Activated T-helper 1 cell treated with Interleukin-2 at 50 U/mL for 16 hours (primary cell): ENCODE data around the gene PCDHA2.
"Not testable (repeated sequence)": the region's sequence is repeated elsewhere in the genome, so short reads cannot be mapped to it uniquely, and the experiment has no call there.

ENCODE experiments used
- DNase-seq: peaks from one replicate; pipeline ENCODE4 v3.0.0-alpha.2; 2020; ENCODE audit warnings: low read depth

Gene PCDHA2

DNA sequence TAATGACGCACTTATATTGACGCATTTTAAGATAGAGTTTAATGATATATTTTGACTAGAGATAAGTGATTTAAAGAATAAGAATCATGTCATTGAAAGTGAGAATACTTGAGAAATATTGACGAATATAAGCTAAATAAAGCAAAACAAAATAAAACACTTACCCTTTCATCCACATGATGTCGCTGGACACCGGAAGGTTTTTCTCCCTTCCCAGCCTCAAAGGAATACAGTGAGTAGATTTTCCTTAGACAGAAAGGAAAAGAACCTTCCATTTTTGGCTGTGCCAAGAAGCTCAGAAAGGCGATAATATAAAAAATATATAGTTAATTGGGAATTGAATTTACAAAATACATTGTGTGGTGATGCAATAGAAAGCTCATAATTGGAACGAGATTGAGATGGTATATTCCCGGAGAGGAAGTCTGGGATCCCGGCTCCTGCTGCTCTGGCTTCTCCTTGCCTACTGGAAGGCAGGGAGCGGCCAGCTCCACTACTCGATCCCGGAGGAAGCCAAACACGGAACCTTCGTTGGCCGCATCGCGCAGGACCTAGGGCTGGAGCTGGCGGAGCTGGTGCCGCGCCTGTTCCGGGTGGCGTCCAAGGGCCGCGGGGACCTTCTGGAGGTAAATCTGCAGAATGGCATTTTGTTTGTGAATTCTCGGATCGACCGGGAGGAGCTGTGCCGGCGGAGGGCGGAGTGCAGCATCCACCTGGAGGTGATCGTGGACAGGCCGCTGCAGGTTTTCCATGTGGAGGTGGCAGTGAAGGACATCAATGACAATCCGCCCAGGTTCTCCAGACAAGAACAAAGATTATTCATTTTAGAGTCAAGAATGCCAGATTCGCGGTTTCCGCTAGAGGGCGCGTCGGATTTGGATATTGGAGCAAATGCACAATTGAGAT is 27.0 kb downstream of the PCDHA2 start, which contains the start of gene PCDHA5:
PCDHA5 (plus strand) TSS at position 239 of the 906 bp plus-strand sequence.
- DNase-seq, result no peak

DNA sequence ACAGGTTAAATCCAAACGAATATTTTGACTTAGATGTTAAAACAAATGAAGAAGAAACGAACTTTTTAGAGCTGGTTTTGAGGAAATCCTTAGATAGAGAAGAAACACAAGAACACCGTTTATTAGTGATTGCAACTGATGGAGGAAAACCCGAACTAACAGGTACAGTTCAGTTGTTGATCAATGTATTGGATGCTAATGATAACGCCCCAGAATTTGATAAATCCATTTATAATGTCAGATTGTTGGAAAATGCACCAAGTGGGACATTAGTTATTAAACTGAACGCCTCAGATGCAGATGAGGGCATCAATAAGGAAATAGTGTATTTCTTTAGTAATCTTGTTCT is 27.6 kb downstream of the PCDHA2 start:
- no peak for DNase-seq

DNA sequence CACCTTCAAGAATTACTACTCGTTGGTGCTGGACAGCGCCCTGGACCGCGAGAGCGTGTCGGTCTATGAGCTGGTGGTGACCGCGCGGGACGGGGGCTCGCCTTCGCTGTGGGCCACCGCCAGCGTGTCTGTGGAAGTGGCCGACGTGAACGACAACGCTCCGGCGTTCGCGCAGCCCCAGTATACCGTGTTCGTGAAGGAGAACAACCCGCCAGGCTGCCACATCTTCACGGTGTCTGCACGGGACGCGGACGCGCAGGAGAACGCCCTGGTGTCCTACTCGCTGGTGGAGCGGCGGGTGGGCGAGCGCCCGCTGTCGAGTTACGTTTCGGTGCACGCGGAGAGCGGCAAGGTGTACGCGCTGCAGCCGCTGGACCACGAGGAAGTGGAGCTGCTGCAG is 28.3 kb downstream of the PCDHA2 start:
- DNase-seq, result not testable (repeated sequence)

DNA sequence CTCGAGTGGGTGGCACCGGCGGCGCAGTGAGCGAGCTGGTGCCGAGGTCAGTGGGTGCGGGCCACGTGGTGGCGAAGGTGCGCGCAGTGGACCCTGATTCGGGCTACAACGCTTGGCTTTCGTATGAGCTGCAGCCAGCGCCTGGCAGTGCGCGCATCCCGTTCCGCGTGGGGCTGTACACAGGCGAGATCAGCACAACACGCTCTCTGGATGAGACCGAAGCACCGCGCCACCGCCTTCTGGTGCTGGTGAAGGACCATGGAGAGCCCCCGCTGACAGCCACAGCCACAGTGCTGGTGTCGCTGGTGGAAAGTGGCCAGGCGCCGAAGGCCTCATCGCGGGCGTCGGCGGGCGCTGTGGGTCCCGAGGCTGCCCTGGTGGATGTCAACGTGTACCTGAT is 28.8 kb downstream of the PCDHA2 start:
- DNase-seq, result no peak

DNA sequence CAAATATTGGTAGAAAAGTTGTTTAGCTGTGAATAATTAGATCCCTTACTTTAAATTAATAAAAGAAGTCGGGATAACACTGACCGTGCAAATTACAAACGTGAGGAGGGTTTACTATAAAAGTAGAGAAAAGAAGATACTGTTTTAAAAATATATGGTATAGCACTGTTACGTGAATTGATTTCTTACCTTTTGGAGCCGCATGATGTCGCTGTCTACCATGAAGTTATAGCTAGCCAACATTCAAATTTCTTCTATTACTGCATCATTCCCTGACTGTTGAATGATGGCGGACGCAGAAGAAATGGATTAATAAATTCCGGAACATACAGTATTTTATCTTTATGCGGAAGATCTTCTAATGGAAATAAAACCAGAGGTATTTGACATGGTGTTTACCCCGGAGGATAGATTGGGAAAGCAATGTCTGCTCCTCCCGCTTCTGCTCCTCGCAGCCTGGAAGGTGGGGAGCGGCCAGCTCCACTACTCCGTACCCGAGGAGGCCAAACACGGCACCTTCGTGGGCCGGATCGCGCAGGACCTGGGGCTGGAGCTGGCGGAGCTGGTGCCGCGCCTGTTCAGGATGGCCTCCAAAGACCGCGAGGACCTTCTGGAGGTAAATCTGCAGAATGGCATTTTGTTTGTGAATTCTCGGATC is 33.2 kb downstream of the PCDHA2 start, which contains the start of gene PCDHA6:
PCDHA6 (plus strand) TSS at position 257 of the 658 bp plus-strand sequence; CDS start at position 389, 132 bp downstream.
- no peak for DNase-seq

DNA sequence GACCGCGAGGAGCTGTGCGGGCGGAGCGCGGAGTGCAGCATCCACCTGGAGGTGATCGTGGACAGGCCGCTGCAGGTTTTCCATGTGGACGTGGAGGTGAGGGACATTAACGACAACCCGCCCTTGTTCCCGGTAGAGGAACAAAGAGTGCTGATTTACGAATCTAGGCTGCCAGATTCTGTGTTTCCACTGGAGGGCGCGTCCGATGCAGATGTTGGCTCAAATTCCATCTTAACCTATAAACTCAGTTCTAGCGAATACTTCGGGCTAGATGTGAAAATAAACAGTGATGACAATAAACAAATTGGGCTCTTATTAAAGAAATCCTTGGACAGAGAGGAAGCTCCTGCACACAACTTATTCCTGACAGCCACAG is 33.7 kb downstream of the PCDHA2 start:
- DNase-seq, result no peak

DNA sequence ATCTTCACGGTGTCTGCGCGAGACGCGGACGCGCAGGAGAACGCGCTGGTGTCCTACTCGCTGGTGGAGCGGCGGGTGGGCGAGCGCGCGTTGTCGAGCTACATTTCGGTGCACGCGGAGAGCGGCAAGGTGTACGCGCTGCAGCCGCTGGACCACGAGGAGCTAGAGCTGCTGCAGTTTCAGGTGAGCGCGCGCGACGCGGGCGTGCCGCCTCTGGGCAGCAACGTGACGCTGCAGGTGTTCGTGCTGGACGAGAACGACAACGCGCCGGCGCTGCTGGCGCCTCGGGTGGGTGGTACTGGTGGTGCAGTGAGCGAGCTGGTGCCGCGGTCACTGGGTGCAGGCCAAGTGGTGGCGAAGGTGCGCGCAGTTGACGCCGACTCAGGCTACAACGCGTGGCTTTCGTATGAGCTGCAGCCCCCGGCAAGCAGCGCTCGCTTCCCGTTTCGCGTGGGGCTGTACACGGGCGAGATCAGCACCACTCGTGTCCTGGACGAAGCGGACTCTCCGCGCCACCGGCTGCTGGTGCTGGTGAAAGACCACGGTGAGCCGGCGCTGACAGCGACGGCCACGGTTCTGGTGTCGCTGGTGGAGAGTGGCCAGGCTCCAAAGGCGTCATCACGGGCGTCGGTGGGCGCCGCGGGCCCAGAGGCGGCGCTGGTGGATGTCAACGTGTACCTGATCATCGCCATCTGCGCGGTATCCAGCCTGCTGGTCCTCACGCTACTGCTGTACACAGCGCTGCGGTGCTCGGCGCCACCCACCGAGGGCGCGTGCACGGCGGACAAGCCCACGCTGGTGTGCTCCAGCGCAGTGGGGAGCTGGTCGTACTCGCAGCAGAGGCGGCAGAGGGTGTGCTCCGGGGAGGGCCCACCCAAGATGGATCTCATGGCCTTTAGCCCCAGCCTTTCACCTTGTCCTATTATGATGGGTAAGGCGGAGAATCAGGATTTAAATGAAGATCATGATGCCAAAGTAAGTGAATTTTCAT is 35.2 kb downstream of the PCDHA2 start:
- DNase-seq, result not testable (repeated sequence)

DNA sequence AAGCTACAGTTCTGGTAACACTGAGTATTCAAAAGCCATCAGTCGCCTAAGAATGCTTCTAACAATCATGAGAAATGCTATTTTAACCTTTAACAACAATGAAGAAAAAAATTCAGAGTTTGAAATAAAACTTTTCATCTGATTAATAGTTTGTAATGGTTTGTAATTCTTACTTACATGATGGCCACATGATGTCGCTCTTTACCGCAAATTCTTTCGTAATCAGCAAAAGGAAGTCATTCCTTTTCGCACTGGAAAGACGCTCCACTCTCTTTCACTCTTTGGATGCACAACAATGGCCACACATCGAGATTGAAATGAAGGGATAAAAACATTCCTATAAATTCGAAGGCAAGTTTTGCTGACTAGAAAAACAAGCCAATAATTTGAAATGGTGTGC is 39.3 kb downstream of the PCDHA2 start, which contains the start of gene PCDHA7:
PCDHA7 (plus strand) TSS at position 277 of the 400 bp plus-strand sequence; CDS start at position 392, 115 bp downstream.
- no peak for DNase-seq

DNA sequence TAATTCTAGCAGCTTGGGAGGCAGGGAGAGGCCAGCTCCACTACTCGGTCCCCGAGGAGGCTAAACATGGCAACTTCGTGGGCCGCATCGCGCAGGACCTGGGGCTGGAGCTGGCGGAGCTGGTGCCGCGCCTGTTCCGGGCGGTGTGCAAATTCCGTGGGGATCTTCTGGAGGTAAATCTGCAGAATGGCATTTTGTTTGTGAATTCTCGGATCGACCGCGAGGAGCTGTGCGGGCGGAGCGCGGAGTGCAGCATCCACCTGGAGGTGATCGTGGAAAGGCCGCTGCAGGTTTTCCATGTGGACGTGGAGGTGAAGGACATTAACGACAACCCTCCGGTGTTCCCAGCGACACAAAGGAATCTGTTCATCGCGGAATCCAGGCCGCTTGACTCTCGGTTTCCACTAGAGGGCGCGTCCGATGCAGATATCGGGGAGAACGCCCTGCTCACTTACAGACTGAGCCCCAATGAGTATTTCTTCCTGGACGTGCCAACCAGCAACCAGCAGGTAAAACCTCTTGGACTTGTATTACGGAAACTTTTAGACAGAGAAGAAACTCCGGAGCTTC is 39.9 kb downstream of the PCDHA2 start:
- DNase-seq, result not testable (repeated sequence)

DNA sequence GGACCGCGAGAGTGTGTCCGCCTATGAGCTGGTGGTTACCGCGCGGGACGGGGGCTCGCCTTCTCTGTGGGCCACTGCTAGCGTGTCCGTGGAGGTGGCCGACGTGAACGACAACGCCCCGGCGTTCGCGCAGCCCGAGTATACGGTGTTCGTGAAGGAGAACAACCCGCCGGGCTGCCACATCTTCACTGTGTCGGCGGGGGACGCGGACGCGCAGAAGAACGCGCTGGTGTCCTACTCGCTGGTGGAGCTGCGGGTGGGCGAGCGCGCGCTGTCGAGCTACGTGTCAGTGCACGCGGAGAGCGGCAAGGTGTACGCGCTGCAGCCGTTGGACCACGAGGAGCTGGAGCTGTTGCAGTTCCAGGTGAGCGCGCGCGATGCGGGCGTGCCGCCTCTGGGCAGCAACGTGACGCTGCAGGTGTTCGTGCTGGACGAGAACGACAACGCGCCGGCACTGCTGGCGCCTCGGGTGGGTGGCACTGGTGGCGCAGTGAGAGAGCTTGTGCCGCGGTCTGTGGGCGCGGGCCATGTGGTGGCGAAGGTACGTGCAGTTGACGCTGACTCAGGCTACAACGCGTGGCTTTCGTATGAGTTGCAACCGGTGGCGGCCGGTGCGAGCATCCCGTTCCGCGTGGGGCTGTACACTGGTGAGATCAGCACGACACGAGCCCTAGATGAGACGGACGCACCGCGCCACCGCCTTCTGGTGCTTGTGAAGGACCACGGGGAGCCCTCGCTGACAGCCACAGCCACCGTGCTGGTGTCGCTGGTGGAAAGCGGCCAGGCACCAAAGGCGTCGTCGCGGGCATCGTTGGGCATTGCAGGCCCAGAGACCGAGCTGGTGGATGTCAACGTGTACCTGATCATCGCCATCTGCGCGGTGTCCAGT is 41.2 kb downstream of the PCDHA2 start:
- no peak for DNase-seq

DNA sequence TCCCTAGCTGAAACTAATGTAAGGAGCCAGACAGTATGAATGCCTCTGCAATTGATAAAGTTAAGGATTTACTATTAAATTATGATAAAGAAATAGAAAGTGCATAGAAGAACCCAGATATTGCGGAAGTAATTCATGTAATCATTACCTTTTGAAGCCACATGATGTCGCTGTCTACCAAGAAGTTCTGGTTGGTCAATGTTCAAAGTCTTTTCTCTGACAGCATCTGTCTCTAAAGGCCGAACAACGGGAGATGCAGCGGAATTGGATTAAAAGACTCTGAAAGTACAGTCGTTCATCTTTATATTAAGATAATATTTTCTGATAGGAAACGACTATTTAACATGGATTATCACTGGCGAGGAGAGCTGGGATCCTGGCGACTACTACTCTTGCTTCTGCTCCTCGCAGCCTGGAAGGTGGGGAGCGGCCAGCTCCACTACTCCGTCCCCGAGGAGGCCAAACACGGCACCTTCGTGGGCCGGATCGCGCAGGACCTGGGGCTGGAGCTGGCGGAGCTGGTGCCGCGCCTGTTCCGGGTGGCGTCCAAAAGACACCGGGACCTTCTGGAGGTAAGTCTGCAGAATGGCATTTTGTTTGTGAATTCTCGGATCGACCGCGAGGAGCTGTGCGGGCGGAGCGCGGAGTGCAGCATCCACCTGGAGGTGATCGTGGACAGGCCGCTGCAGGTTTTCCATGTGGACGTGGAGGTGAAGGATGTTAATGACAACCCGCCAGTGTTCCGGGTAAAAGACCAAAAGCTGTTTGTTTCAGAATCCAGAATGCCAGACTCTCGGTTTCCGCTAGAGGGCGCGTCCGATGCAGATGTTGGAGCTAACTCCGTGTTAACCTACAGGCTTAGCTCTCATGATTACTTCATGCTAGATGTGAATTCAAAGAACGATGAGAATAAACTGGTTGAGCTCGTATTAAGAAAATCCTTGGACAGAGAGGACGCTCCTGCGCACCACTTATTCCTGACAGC is 46.6 kb downstream of the PCDHA2 start, which contains the start of gene PCDHA8:
PCDHA8 (plus strand) TSS at position 210 of the 985 bp plus-strand sequence; CDS start at position 345, 135 bp downstream.
- DNase-seq, result no peak

DNA sequence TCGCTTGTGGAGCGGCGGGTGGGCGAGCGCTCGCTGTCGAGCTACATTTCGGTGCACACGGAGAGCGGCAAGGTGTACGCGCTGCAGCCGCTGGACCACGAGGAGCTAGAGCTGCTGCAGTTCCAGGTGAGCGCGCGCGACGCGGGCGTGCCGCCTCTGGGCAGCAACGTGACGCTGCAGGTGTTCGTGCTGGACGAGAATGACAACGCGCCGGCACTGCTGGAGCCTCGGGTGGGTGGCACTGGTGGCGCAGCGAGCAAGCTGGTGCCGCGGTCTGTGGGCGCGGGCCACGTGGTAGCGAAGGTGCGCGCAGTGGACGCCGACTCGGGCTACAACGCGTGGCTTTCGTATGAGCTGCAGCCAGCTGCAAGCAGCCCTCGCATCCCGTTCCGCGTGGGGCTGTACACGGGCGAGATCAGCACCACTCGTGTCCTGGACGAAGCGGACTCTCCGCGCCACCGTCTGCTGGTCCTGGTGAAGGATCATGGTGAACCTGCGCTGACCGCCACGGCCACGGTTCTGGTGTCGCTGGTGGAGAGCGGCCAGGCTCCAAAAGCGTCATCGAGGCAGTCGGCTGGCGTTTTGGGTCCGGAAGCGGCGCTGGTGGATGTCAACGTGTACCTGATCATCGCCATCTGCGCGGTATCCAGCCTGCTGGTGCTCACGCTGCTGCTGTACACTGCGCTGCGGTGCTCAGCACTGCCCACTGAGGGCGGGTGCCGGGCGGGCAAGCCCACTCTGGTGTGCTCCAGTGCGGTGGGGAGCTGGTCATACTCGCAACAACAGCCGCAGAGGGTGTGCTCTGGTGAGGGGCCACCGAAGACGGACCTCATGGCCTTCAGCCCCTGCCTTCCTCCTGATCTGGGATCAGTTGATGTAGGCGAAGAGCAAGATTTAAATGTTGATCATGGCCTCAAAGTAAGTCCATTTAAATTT is 48.4 kb downstream of the PCDHA2 start:
- DNase-seq, result no peak
